Measurements from ENCODE around the gene SMAP2. TPM values are rescaled to one million over a fixed set of nuclear protein-coding genes. Genes with fewer than 3 reads are reported as not detected.
"Not testable (repeated sequence)": the region's sequence is repeated elsewhere in the genome, so short reads cannot be mapped to it uniquely, and the experiment has no call there.

Gene SMAP2
- total RNA-seq (16.2 and 16.7 TPM in 2 replicates), polyA plus RNA-seq (23.3 and 29.5 TPM in 2 replicates)

DNA sequence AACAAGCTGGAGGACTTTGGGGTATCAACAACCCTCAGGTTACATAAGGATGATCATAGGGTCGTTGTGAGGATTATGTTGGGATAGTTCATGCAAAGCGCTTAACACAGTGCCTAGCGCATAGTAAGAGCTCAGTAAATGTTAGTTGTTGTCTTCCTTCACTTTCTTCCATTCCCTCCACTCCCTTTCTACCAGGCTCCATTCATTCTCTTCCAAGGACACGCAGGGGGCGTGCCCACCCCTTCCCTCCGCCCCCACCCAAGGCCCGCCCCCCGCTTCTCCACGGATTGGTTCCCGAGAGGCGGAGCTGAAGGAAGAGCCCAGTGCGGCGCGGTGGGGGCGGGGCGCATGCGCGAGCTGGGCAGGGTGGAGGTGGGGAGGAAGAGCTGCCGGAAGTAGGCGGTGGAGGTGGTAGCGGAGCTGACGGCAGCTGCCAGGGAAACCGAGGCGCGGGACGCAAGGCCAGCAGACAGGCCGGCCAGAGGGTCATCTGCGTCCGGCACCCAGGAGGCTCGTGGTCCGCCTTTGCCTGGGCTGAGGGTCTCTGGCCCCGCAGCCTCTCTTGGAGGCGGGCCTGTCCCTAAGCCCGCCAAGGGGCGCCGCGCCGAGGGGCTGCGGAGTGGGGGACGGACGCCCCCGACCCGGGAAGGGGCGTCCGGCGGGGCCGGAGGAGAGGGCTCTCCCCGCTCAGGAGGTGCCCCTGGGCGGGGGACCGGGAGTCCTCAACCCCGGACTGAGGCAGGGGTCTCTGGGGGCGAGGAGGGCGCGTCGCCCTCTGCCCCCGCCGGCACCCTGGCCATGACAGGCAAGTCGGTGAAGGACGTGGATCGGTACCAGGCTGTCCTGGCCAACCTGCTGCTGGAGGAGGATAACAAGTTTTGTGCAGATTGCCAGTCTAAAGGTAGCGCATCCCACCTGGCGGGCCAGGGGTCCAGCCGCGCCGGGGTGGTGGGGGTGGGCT, at the start of gene SMAP2:
TSS of gene SMAP2 (plus strand) at position 405 of the 961 bp plus-strand sequence. CDS start at position 799, 394 bp downstream.
- peak; percentile 97 to 98 for DNase-seq (ENCODE audit: low read depth in 1 of 2, low spot score in 1 of 2)
- TF ChIP-seq, protein P1, sequence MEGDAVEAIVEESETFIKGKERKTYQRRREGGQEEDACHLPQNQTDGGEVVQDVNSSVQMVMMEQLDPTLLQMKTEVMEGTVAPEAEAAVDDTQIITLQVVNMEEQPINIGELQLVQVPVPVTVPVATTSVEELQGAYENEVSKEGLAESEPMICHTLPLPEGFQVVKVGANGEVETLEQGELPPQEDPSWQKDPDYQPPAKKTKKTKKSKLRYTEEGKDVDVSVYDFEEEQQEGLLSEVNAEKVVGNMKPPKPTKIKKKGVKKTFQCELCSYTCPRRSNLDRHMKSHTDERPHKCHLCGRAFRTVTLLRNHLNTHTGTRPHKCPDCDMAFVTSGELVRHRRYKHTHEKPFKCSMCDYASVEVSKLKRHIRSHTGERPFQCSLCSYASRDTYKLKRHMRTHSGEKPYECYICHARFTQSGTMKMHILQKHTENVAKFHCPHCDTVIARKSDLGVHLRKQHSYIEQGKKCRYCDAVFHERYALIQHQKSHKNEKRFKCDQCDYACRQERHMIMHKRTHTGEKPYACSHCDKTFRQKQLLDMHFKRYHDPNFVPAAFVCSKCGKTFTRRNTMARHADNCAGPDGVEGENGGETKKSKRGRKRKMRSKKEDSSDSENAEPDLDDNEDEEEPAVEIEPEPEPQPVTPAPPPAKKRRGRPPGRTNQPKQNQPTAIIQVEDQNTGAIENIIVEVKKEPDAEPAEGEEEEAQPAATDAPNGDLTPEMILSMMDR (IDR thresholded peaks at IDR 0.05; ENCODE audit: low read depth, low read length), result no peak
- peak within 1 kb of the TSS; percentile 36 for H3K27ac ChIP-seq

DNA sequence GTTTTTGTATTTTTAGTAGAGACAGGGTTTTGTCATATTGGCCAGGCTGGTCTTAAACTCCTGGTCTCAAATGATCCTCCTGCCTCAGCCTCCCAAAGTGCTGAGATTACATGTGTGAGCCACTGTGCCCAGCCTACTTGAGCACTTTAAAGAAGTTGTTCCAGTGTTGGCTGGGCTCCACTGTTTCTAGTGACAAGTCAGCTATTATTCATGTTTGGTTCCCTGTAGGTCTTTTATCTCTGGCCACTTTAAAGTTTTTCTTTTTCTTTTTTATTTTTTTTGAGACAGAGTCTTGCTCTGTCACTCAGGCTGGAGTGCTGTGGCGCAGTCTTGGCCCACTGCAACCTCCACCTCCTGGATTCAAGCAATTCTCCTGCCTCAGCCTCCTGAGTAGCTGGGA, 42.1 kb upstream of the SMAP2 start:
- H3K4me3 ChIP-seq; H3K27me3 ChIP-seq; H3K9me3 ChIP-seq (ENCODE audit: low read depth); DNase-seq (ENCODE audit: low read depth in 1 of 2, low spot score in 1 of 2); H3K36me3 ChIP-seq; H3K27ac ChIP-seq; H3K4me1 ChIP-seq (ENCODE audit: low read depth): not testable (repeated sequence)

More for the DNA sequence above, at the start of gene SMAP2:
- peak within 1 kb of the TSS; percentile 90 for H3K4me3 ChIP-seq
- H3K4me1 ChIP-seq (ENCODE audit: low read depth), result peaks cover 4% of the 10 kb centered on the region
- H3K27me3 ChIP-seq, result no peaks in the 10 kb centered on the region
- no peaks in the 10 kb centered on the region for H3K9me3 ChIP-seq (ENCODE audit: low read depth)
- H3K36me3 ChIP-seq, result no peaks in the 10 kb centered on the region

DNA sequence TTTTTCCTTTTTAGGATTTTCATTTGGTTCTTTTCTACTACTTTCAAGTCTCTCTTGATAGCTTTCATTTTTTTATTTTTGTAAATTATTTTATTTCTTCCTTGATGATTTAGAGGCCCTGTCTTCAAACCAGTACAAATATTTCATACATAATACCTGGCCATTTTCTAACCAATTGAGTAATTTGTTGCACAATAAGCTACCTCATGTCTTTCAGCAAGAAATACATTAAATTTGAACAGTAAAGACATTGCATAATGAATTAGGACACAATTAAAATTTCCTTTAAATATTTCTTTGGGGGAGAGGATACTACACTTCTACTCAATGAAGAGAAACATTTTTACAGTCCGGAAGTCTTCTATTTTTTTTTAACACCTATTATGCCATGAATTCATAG, 40.8 kb upstream of the SMAP2 start:
- no peaks in the 10 kb centered on the region for H3K36me3 ChIP-seq
- DNase-seq (ENCODE audit: low read depth in 1 of 2, low spot score in 1 of 2), result no peak

DNA sequence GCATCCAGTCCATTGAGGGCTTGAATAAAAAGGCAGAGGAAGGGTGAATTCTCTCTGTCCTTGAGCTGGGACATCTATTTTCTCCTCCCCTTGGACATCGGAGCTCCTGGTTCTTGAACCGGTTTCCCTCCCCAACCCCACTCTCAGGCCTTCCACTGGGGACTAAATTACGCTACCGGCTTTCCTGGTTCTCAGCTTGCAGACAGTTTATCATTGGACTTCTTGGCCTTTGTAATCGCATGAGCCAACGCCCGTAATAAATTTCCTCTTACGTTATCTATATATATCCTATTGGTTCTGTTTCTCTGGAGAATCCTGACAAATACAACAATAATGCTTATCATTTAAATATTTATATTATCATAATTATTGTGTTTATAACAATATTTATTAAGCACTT, 36.1 kb upstream of the SMAP2 start:
- Histone ChIP-seq H3K4me1 (ENCODE audit: low read depth) (no peaks in the 10 kb centered on the region), H3K27me3 (peaks cover 5% of the 10 kb centered on the region), H3K9me3 (ENCODE audit: low read depth) (no peaks in the 10 kb centered on the region), H3K4me3 (no peak overlapping the region), H3K36me3 (no peaks in the 10 kb centered on the region), H3K27ac (no peak overlapping the region)
- no peak for DNase-seq (ENCODE audit: low read depth in 1 of 2, low spot score in 1 of 2)
- TF ChIP-seq, protein P1 (IDR thresholded peaks at IDR 0.05; ENCODE audit: low read depth, low read length), result no peak

More for the DNA sequence above, 40.8 kb upstream of the SMAP2 start:
- Histone ChIP-seq H3K4me3 (no peak overlapping the region), H3K27ac (no peak overlapping the region), H3K9me3 (ENCODE audit: low read depth) (no peaks in the 10 kb centered on the region), H3K27me3 (no peaks in the 10 kb centered on the region), H3K4me1 (ENCODE audit: low read depth) (no peaks in the 10 kb centered on the region)
- TF ChIP-seq, protein P1 (IDR thresholded peaks at IDR 0.05; ENCODE audit: low read depth, low read length), result no peak

DNA sequence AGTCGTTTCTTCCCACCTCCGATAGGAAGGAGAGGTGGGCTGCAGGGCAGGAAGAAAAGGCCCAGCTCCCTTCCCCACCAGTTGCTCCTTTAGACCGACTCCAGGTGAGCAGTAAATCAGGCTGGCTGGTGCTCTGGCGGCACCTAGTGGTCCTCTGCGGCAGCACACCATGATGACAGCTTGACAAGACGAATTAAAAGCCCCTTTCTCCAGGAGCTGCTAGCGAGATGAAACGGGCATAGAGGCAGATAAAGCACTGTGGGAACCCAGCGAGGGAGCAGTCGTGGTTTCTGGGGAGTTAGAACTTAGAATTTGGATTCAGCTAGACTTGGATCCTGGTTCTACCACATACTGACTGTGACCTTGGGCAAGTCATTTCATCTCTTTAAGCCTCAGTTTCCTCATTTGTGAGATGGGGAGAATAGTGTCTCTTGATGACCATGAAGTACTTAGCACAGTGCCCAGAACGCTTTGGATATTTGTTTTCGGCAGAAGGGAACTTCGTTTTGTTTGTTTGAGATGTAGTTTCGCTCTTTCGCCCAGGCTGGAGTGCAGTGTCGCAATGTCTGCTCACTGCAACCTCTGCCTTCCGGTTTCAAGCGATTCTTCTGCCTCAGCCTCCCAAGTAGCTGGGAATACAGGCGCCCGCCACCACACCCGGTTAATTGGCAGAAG, 34.6 kb upstream of the SMAP2 start:
- H3K4me1 ChIP-seq (ENCODE audit: low read depth), result no peaks in the 10 kb centered on the region
- peaks cover 5% of the 10 kb centered on the region for H3K27me3 ChIP-seq
- H3K27ac ChIP-seq, result no peak overlapping the region
- peak; percentile 86 to 88 for DNase-seq (ENCODE audit: low read depth in 1 of 2, low spot score in 1 of 2)
- H3K36me3 ChIP-seq, result no peaks in the 10 kb centered on the region
- no peak overlapping the region for H3K4me3 ChIP-seq
- H3K9me3 ChIP-seq (ENCODE audit: low read depth), result no peaks in the 10 kb centered on the region
- TF ChIP-seq, protein P1 (IDR thresholded peaks at IDR 0.05; ENCODE audit: low read depth, low read length), result peak; percentile 99
